Common myeloid progenitor, CD34-positive (primary cell): ENCODE results near the gene EHD1.
A peak's percentile ranks its signal among the peaks of the same experiment; 100 is the strongest.

Experiments used
- CTCF ChIA-PET: fragments of 350-600 bp; sonication (Branson Sonifier 250); formaldehyde crosslinking; loops from one replicate; lab custom pipeline; 2021; ENCODE audit warnings: antibody characterized with exemption; lab: Charles Lee
- POLR2A ChIA-PET: fragments of 350-600 bp; sonication (Branson Sonifier 250); formaldehyde crosslinking; loops from one replicate; lab custom pipeline; 2021; ENCODE audit warnings: antibody characterized with exemption; lab: Charles Lee
- DNase-seq, 3 donors: peaks; one replicate each; pipeline versions ENCODE4 v3.0.0 to v3.0.0-alpha.2; 2013
- H3K27ac ChIP-seq, 2 experiments: 1 replicate in 1 of 2; 2 replicates in 1 of 2; pipeline ENCODE4 v1.7.0; 2013; ENCODE audit warnings: inconsistent platforms in 2 of 2, low read length in 2 of 2, mild to moderate bottlenecking in 2 of 2, low read depth in 1 of 2, moderate library complexity in 1 of 2; ENCODE audit not compliant: severe bottlenecking in 2 of 2, insufficient read depth in 1 of 2, poor library complexity in 1 of 2
- H3K27me3 ChIP-seq, 5 experiments: replicated peaks in 2 of 5; 1 replicate in 3 of 5; 2 replicates in 2 of 5; pipeline versions ENCODE4 v1.6.1 to v1.7.0; 2013; ENCODE audit warnings: low read length in 4 of 5, mild to moderate bottlenecking in 2 of 5, moderate library complexity in 2 of 5, inconsistent platforms in 1 of 5; ENCODE audit not compliant: insufficient read depth in 5 of 5, control insufficient read depth in 4 of 5
- H3K36me3 ChIP-seq, 4 experiments: 1 replicate in 2 of 4; 2 replicates in 2 of 4; pipeline versions ENCODE4 v1.6.1 to v1.7.0; 2013; ENCODE audit warnings: low read length in 3 of 4, control low read depth in 1 of 4, mild to moderate bottlenecking in 1 of 4; ENCODE audit not compliant: control insufficient read depth in 4 of 4, insufficient read depth in 4 of 4
- H3K4me1 ChIP-seq, 4 experiments: 1 replicate in 3 of 4; 2 replicates in 1 of 4; pipeline versions ENCODE4 v1.6.1 to v1.7.1; 2013; ENCODE audit warnings: low read length in 3 of 4, mild to moderate bottlenecking in 3 of 4, control low read depth in 1 of 4, inconsistent platforms in 1 of 4, moderate library complexity in 1 of 4; ENCODE audit not compliant: control insufficient read depth in 4 of 4, insufficient read depth in 4 of 4; ENCODE audit errors: control extremely low read depth in 1 of 4
- H3K4me3 ChIP-seq, 7 experiments: 1 replicate in 4 of 7; 2 replicates in 3 of 7; pipeline versions ENCODE4 v1.5.1 to v1.7.0; 2013; ENCODE audit warnings: mild to moderate bottlenecking in 7 of 7, low read length in 6 of 7, moderate library complexity in 6 of 7, inconsistent platforms in 2 of 7, low read depth in 2 of 7, control low read depth in 1 of 7; ENCODE audit not compliant: insufficient read depth in 4 of 7, control insufficient read depth in 1 of 7; ENCODE audit errors: extremely low read depth in 1 of 7
- H3K9me3 ChIP-seq, 5 experiments: 1 replicate in 4 of 5; 2 replicates in 1 of 5; pipeline versions ENCODE4 v1.6.1 to v1.7.1; 2013; ENCODE audit warnings: low read length in 4 of 5, mild to moderate bottlenecking in 2 of 5, inconsistent platforms in 1 of 5, low read depth in 1 of 5, moderate library complexity in 1 of 5; ENCODE audit not compliant: control insufficient read depth in 4 of 5, insufficient read depth in 2 of 5; ENCODE audit errors: control extremely low read depth in 1 of 5
- WGBS: methylation state at CpG from one replicate; pipeline ENCODE4 v1.1.5; 2013; ENCODE audit not compliant: insufficient coverage; 5-methylcytosine and 5-hydroxymethylcytosine counted together

EHD1 gene

GRCh38 chr11:64855596-64856304 is 22.7 kb downstream of the EHD1 start:
- ChIA-PET POLR2A (no interaction called here), CTCF (interaction anchor here (1.6 to 33.3 kb wide), 4 partner anchors 9 to 141 kb away, joined by 6 to 1071 read pairs (median 138); partner anchors contain the start of genes BATF2 and EHD1)
- no peaks in the 10 kb centered on the region for H3K27me3 ChIP-seq
- H3K36me3 ChIP-seq: peaks cover 0 to 35% (median 22%) of the 10 kb centered on the region in 4 experiments
- 96% methylated on average over 10 of the region's 22 CpGs for WGBS
- no peaks in the 10 kb centered on the region for H3K9me3 ChIP-seq
- H3K27ac ChIP-seq: peak overlapping the region in 1 of 2 experiments; percentile 2
- DNase-seq: no peak
- H3K4me3 ChIP-seq: no peak overlapping the region
- peaks cover 10 to 99% (median 88%) of the 10 kb centered on the region in 4 experiments for H3K4me1 ChIP-seq

GRCh38 chr11:64854534-64855502 is 23.6 kb downstream of the EHD1 start:
- 92% methylated on average over 38 of the region's 45 CpGs for WGBS
- peaks cover 10 to 96% (median 81%) of the 10 kb centered on the region in 4 experiments for H3K4me1 ChIP-seq
- H3K27ac ChIP-seq: peak overlapping the region in 1 of 2 experiments; percentile 34
- peak overlapping the region in 1 of 7 experiments; percentile 27 for H3K4me3 ChIP-seq
- no peaks in the 10 kb centered on the region for H3K27me3 ChIP-seq
- peaks cover 0 to 35% (median 22%) of the 10 kb centered on the region in 4 experiments for H3K36me3 ChIP-seq
- DNase-seq: peak in 1 of 3 donors; percentile 48
- ChIA-PET CTCF (interaction anchor here (1.5 to 33.3 kb wide), 5 partner anchors 8 to 160 kb away, joined by 3 to 1071 read pairs (median 8); partner anchors contain the start of genes ARL2, BATF2 and EHD1), POLR2A (no interaction called here)
- no peaks in the 10 kb centered on the region for H3K9me3 ChIP-seq

GRCh38 chr11:64854157-64854533 is 24.3 kb downstream of the EHD1 start:
- peak overlapping the region in 1 of 7 experiments; percentile 8 for H3K4me3 ChIP-seq
- peaks cover 0 to 35% (median 22%) of the 10 kb centered on the region in 4 experiments for H3K36me3 ChIP-seq
- H3K9me3 ChIP-seq: no peaks in the 10 kb centered on the region
- POLR2A ChIA-PET: interaction anchor here (1.3 kb wide), 1 partner anchor 15 kb away, joined by 4 read pairs; no protein-coding TSS in a partner anchor
- WGBS: 97% methylated on average over 24 of the region's 25 CpGs
- H3K27ac ChIP-seq: no peak overlapping the region
- H3K4me1 ChIP-seq: peaks cover 5 to 96% (median 77%) of the 10 kb centered on the region in 4 experiments
- no peak for DNase-seq
- no peaks in the 10 kb centered on the region for H3K27me3 ChIP-seq
- CTCF ChIA-PET: interaction anchor here (1.5 to 33.3 kb wide), 4 partner anchors 10 to 160 kb away, joined by 3 to 1071 read pairs (median 138); partner anchors contain the start of genes ARL2, BATF2 and EHD1

- peak overlapping the region in 1 of 2 experiments; percentile 34 for H3K27ac ChIP-seq
- peak overlapping the region in 1 of 7 experiments; percentile 8 for H3K4me3 ChIP-seq
- no peak for DNase-seq
- H3K4me1 ChIP-seq: peaks cover 3 to 96% (median 77%) of the 10 kb centered on the region in 4 experiments
- ChIA-PET CTCF (interaction anchor here (1.0 to 33.3 kb wide), 5 partner anchors 11 to 161 kb away, joined by 3 to 1071 read pairs (median 8); partner anchors contain the start of genes ARL2, BATF2 and EHD1), POLR2A (interaction anchor here (0.6 to 1.3 kb wide), 3 partner anchors 15 to 32 kb away, joined by 3 to 5 read pairs (median 4); partner anchors contain the start of gene EHD1)
- no peaks in the 10 kb centered on the region for H3K27me3 ChIP-seq
- H3K9me3 ChIP-seq: no peaks in the 10 kb centered on the region
- WGBS: 43% methylated on average over 18 of the region's 27 CpGs
- peaks cover 0 to 33% (median 21%) of the 10 kb centered on the region in 4 experiments for H3K36me3 ChIP-seq
These were observed 24.7 kb downstream of the EHD1 start for GRCh38 chr11:64853709-64854108.

- peak in 2 of 3 donors; percentile 43 to 53 for DNase-seq
- peak overlapping the region in 1 of 2 experiments; percentile 34 for H3K27ac ChIP-seq
- H3K4me3 ChIP-seq: no peak overlapping the region
- H3K36me3 ChIP-seq: peaks cover 0 to 33% (median 20%) of the 10 kb centered on the region in 4 experiments
- no peaks in the 10 kb centered on the region for H3K27me3 ChIP-seq
- no peaks in the 10 kb centered on the region for H3K9me3 ChIP-seq
- POLR2A ChIA-PET: interaction anchor here (0.6 to 2.1 kb wide), 4 partner anchors 16 to 33 kb away, joined by 3 to 6 read pairs (median 4); partner anchors contain the start of gene EHD1
- CTCF ChIA-PET: interaction anchor here (0.6 to 33.3 kb wide), 6 partner anchors 11 to 162 kb away, joined by 3 to 1071 read pairs (median 6); partner anchors contain the start of genes ARL2, BATF2 and EHD1
- H3K4me1 ChIP-seq: peaks cover 3 to 96% (median 78%) of the 10 kb centered on the region in 4 experiments
- 79% methylated on average over 17 of the region's 24 CpGs for WGBS
These were observed 25.5 kb downstream of the EHD1 start for GRCh38 chr11:64852804-64853509.
